ENCODE results near the gene AP1G2.
A peak's percentile ranks its signal among the peaks of the same experiment; 100 is the strongest.

AP1G2 gene

DNA sequence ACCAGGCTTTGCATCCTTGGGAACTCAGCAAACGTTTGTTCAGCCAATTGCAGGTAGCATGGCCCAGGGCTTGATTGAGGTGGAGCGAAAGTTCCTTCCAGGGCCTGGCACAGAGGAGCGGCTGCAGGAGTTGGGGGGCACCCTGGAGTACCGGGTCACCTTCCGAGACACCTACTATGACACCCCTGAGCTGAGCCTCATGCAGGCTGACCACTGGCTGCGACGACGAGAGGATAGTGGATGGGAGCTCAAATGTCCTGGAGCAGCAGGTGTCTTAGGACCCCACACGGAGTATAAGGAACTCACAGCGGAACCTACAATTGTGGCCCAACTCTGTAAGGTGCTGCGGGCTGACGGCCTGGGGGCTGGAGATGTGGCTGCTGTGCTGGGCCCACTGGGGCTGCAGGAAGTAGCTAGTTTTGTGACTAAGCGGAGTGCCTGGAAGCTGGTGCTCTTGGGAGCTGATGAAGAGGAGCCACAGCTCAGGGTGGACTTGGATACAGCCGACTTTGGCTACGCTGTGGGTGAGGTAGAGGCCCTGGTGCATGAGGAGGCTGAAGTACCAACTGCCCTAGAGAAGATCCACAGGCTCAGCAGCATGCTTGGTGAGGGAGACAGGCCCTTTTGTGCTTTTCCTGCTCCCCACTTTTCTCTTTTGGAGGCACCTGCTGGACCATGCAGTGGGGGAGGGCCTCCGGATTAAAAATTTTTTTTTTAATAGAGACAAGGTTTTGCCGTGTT, 10.7 kb downstream of the AP1G2 start:
- H3K36me3 ChIP-seq (replicated peaks; ENCODE audit: low read depth, low read length): peaks cover 32% of the 10 kb centered on the region
- TF ChIP-seq, protein P1, sequence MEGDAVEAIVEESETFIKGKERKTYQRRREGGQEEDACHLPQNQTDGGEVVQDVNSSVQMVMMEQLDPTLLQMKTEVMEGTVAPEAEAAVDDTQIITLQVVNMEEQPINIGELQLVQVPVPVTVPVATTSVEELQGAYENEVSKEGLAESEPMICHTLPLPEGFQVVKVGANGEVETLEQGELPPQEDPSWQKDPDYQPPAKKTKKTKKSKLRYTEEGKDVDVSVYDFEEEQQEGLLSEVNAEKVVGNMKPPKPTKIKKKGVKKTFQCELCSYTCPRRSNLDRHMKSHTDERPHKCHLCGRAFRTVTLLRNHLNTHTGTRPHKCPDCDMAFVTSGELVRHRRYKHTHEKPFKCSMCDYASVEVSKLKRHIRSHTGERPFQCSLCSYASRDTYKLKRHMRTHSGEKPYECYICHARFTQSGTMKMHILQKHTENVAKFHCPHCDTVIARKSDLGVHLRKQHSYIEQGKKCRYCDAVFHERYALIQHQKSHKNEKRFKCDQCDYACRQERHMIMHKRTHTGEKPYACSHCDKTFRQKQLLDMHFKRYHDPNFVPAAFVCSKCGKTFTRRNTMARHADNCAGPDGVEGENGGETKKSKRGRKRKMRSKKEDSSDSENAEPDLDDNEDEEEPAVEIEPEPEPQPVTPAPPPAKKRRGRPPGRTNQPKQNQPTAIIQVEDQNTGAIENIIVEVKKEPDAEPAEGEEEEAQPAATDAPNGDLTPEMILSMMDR (IDR thresholded peaks at IDR 0.05; ENCODE audit: low read depth, low read length): no peak
- TF ChIP-seq EZH2phosphoT487 (IDR thresholded peaks at IDR 0.05; ENCODE audit: low read depth): no peak

DNA sequence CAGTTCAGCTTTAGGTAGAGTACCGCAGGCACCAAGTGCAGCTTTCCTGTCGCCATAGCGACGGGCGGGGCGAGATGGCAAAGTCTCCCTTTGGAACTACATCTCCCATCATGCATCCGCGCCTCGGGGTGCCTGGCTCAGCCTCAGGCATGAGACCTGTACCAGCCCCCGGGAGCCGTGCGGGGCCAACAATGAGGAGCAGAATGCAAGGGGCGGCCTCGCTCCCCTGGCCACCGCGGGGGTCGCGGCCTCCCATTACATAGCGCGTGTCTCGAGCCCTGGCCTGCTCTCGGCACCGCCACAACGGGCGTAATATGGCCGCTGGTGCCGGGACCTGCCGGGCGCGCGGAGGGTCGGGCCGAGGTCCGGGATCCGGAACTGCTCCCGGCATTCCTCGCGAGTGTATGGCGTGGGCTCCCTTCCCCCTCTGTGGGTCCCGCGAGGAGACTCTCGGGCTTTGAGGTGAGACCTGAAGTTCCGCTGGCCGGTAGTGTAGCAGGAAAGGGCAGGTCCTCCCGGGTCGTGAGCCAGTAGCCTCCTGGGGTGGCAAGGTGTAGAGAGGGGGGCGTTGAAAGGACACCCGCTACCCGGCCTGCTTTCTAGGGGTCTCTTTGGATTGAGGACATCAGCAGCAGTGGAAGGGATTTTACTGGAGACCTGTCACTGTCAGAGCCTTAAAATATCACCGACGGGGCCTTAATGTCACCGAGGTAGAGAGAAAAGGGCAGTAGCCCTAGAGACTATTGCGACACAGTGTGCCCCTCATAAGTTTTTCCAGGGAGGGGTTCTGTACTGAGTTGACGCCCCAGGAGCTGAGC, 11.5 kb downstream of the AP1G2 start, which contains the start of gene THTPA:
THTPA (plus strand) TSS at position 390 of the 818 bp plus-strand sequence. CDS start 487 bp downstream, outside the sequence.
- H3K4me2 ChIP-seq (ENCODE audit: low read length): peak within 1 kb of the TSS; percentile 99
- H2AFZ ChIP-seq (ENCODE audit: low read depth, low read length): peak within 1 kb of the TSS; percentile 70
- peak within 1 kb of the TSS; percentile 97 for H3K4me3 ChIP-seq (ENCODE audit: low read length)
- no peaks in the 10 kb centered on the region for H3K9me3 ChIP-seq (ENCODE audit: insufficient read depth, low read length)
- H3K79me2 ChIP-seq (ENCODE audit: low read length): peaks cover 29% of the 10 kb centered on the region
- peak within 1 kb of the TSS; percentile 91 for H3K9ac ChIP-seq (ENCODE audit: low read length)
- H3K27ac ChIP-seq (ENCODE audit: low read length): peak within 1 kb of the TSS; percentile 67
- no peaks in the 10 kb centered on the region for H4K20me1 ChIP-seq (ENCODE audit: insufficient read depth, low read length)
- peaks cover 24% of the 10 kb centered on the region for H3K36me3 ChIP-seq (replicated peaks; ENCODE audit: low read depth, low read length)
- no peaks in the 10 kb centered on the region for H3K27me3 ChIP-seq (ENCODE audit: low read depth, low read length)
- H3K4me1 ChIP-seq (ENCODE audit: low read length): peaks cover 20% of the 10 kb centered on the region
- TF ChIP-seq EZH2phosphoT487 (IDR thresholded peaks at IDR 0.05; ENCODE audit: low read depth): no peak
- TF ChIP-seq, protein P1 (IDR thresholded peaks at IDR 0.05; ENCODE audit: low read depth, low read length): no peak

More for the DNA sequence above, 10.7 kb downstream of the AP1G2 start:
- Histone ChIP-seq H3K79me2 (ENCODE audit: low read length) (peaks cover 29% of the 10 kb centered on the region), H3K9me3 (ENCODE audit: insufficient read depth, low read length) (no peaks in the 10 kb centered on the region), H3K27ac (ENCODE audit: low read length) (peak overlapping the region; percentile 67), H2AFZ (ENCODE audit: low read depth, low read length) (peak overlapping the region; percentile 70; the same call in 1 of the 2 replicates), H3K9ac (ENCODE audit: low read length) (peak overlapping the region; percentile 91), H3K4me2 (ENCODE audit: low read length) (peak overlapping the region; percentile 99), H3K4me3 (ENCODE audit: low read length) (peak overlapping the region; percentile 97), H4K20me1 (ENCODE audit: insufficient read depth, low read length) (no peaks in the 10 kb centered on the region), H3K27me3 (ENCODE audit: low read depth, low read length) (no peaks in the 10 kb centered on the region), H3K4me1 (ENCODE audit: low read length) (peaks cover 19% of the 10 kb centered on the region)

GRCh38 chr14:23555533-23555881, 12.1 kb downstream of the AP1G2 start:
- H3K27ac ChIP-seq (ENCODE audit: low read length): no peak overlapping the region
- no peak for TF ChIP-seq EZH2phosphoT487 (IDR thresholded peaks at IDR 0.05; ENCODE audit: low read depth)
- TF ChIP-seq, protein P1 (IDR thresholded peaks at IDR 0.05; ENCODE audit: low read depth, low read length): no peak
- H3K27me3 ChIP-seq (ENCODE audit: low read depth, low read length): no peaks in the 10 kb centered on the region
- H2AFZ ChIP-seq (ENCODE audit: low read depth, low read length): peak overlapping the region; percentile 70
- H3K36me3 ChIP-seq (replicated peaks; ENCODE audit: low read depth, low read length): peaks cover 22% of the 10 kb centered on the region
- no peaks in the 10 kb centered on the region for H3K9me3 ChIP-seq (ENCODE audit: insufficient read depth, low read length)
- H3K4me3 ChIP-seq (ENCODE audit: low read length): peak overlapping the region; percentile 97
- H4K20me1 ChIP-seq (ENCODE audit: insufficient read depth, low read length): no peaks in the 10 kb centered on the region
- H3K9ac ChIP-seq (ENCODE audit: low read length): peak overlapping the region; percentile 91
- peak overlapping the region; percentile 99 for H3K4me2 ChIP-seq (ENCODE audit: low read length)
- H3K4me1 ChIP-seq (ENCODE audit: low read length): peaks cover 24% of the 10 kb centered on the region
- H3K79me2 ChIP-seq (ENCODE audit: low read length): peaks cover 35% of the 10 kb centered on the region
